SJCRH30 (cell line): Measurements from ENCODE around the gene ZNF440. TPM values are rescaled to one million over a fixed set of nuclear protein-coding genes. Genes with fewer than 3 reads are reported as not detected.
A peak's percentile ranks its signal among the peaks of the same experiment; 100 is the strongest.
"Not testable (repeated sequence)": the region's sequence is repeated elsewhere in the genome, so short reads cannot be mapped to it uniquely, and the experiment has no call there.

ENCODE experiments used
- DNase-seq, 2 experiments: peaks; one replicate each; pipeline ENCODE4 v3.0.0-alpha.2; 2015 to 2020
- H3K27ac ChIP-seq: fragments of 250-450 bp; sonication (Bioruptor Pico); 2 replicates; pipeline ENCODE4 v1.5.1; 2020; ENCODE audit warnings: mild to moderate bottlenecking, moderate library complexity
- H3K27me3 ChIP-seq: fragments of 250-450 bp; sonication (Bioruptor Pico); 2 replicates; pipeline ENCODE4 v1.5.1; 2020; ENCODE audit warnings: mild to moderate bottlenecking, moderate library complexity
- H3K36me3 ChIP-seq: fragments of 250-450 bp; sonication (Bioruptor Pico); 2 replicates; pipeline ENCODE4 v1.5.1; 2020; ENCODE audit warnings: mild to moderate bottlenecking, moderate library complexity
- H3K4me1 ChIP-seq: fragments of 250-450 bp; sonication (Bioruptor Pico); 2 replicates; pipeline ENCODE4 v1.5.1; 2020; ENCODE audit warnings: mild to moderate bottlenecking, moderate library complexity
- H3K4me3 ChIP-seq: fragments of 250-450 bp; sonication (Bioruptor Pico); 2 replicates; pipeline ENCODE4 v1.5.1; 2020; ENCODE audit warnings: mild to moderate bottlenecking, moderate library complexity
- H3K9me3 ChIP-seq: fragments of 250-450 bp; sonication (Bioruptor Pico); replicated peaks from 2 replicates; pipeline ENCODE4 v1.5.1; 2020; ENCODE audit warnings: mild to moderate bottlenecking, moderate library complexity
- total RNA-seq: library from RNA; depleted of rRNA; stranded (reverse); fragments of >200 nt; shearing (Covaris generic); gene quantifications from 2 replicates; pipeline ENCODE4 v1.2.3, GENCODE V29; 2014

ZNF440 gene
- total RNA-seq, 1 experiment from 2014 or later, result 21.0 TPM

- H3K36me3 ChIP-seq, result no peaks in the 10 kb centered on the region
Measured at GRCh38 chr19:11798391-11799330, 15.4 kb upstream of the ZNF440 start, which contains the start of gene ZNF491. Gene ZNF491, plus strand, starts transcription at chr19:11798523. Its CDS starts 7,431 bp downstream, at chr19:11805954.

DNA sequence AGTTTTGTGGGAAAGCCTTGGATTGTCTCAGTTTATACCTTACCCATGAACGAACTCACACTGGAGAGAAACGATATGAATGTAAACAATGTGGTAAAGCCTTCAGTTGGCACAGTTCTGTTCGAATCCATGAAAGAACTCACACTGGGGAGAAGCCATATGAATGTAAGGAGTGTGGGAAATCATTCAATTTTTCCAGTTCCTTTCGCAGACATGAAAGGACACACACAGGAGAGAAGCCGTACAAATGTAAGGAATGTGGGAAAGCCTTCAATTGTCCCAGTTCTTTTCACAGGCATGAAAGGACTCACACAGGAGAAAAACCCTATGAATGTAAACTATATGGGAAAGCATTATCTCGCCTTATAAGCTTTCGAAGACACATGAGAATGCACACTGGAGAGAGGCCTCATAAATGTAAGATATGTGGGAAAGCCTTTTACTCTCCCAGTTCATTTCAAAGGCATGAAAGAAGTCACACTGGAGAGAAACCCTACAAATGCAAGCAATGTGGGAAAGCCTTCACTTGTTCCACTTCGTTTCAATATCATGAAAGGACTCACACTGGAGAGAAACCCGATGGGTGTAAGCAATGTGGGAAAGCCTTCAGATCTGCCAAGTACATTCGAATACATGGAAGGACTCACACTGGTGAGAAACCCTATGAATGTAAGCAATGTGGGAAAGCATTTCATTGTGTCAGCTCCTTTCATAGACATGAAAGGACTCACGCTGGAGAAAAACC, 7.5 kb upstream of the ZNF440 start:
- no peaks in the 10 kb centered on the region for H3K36me3 ChIP-seq
- no peak overlapping the region for H3K4me3 ChIP-seq
- H3K4me1 ChIP-seq, result no peaks in the 10 kb centered on the region
- H3K27ac ChIP-seq, result no peak overlapping the region
- DNase-seq, result no peak
- H3K9me3 ChIP-seq, result peaks cover 33% of the 10 kb centered on the region
- no peaks in the 10 kb centered on the region for H3K27me3 ChIP-seq

More at GRCh38 chr19:11798391-11799330, 15.4 kb upstream of the ZNF440 start, which contains the start of gene ZNF491:
- H3K27ac ChIP-seq, result peak within 1 kb of the TSS; percentile 59
- H3K27me3 ChIP-seq, result no peaks in the 10 kb centered on the region
- DNase-seq, result peak; percentile 93 to 96
- H3K9me3 ChIP-seq, result 0 out of 2 replicates have a peak, but pooled peaks cover 3% of the 10 kb centered on the region
- peaks cover 7% of the 10 kb centered on the region for H3K4me1 ChIP-seq
- peak within 1 kb of the TSS; percentile 67 for H3K4me3 ChIP-seq

DNA sequence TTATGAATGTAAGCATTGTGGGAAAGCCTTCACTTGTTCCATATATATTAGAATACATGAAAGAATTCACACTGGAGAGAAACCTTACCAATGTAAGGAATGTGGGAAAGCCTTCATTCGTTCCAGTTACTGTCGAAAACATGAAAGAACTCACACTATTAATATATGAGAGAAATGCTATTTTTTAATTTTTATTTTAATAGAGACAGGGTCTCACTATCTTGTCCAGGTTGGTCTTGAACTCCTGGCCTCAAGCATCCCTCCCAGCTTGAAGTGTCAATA, 7.0 kb upstream of the ZNF440 start:
- H3K4me1 ChIP-seq, result no peaks in the 10 kb centered on the region
- H3K4me3 ChIP-seq, result no peak overlapping the region
- peaks cover 33% of the 10 kb centered on the region for H3K9me3 ChIP-seq
- DNase-seq, result no peak
- H3K36me3 ChIP-seq, result no peaks in the 10 kb centered on the region
- H3K27me3 ChIP-seq, result no peaks in the 10 kb centered on the region
- H3K27ac ChIP-seq, result no peak overlapping the region

- H3K27me3 ChIP-seq, result no peaks in the 10 kb centered on the region
- peaks cover 11% of the 10 kb centered on the region; the same call in 1 of the 2 replicates for H3K9me3 ChIP-seq
- peaks cover 6% of the 10 kb centered on the region for H3K36me3 ChIP-seq
- H3K27ac ChIP-seq, result no peak overlapping the region
- no peak for DNase-seq
- H3K4me3 ChIP-seq, result peak overlapping the region; percentile 87
- no peaks in the 10 kb centered on the region for H3K4me1 ChIP-seq
Measured at GRCh38 chr19:11813703-11814028, 407 bp upstream of the ZNF440 start.

- Histone ChIP-seq H3K4me1 (no peaks in the 10 kb centered on the region), H3K27me3 (no peaks in the 10 kb centered on the region), H3K9me3 (0 out of 2 replicates have a peak, but pooled peaks cover 8% of the 10 kb centered on the region), H3K4me3 (peak overlapping the region; percentile 87), H3K27ac (peak overlapping the region; percentile 61), H3K36me3 (peaks cover 16% of the 10 kb centered on the region)
- DNase-seq, result peak; percentile 28 to 49
Measured at GRCh38 chr19:11814700-11815035, 595 bp downstream of the ZNF440 start.

DNA sequence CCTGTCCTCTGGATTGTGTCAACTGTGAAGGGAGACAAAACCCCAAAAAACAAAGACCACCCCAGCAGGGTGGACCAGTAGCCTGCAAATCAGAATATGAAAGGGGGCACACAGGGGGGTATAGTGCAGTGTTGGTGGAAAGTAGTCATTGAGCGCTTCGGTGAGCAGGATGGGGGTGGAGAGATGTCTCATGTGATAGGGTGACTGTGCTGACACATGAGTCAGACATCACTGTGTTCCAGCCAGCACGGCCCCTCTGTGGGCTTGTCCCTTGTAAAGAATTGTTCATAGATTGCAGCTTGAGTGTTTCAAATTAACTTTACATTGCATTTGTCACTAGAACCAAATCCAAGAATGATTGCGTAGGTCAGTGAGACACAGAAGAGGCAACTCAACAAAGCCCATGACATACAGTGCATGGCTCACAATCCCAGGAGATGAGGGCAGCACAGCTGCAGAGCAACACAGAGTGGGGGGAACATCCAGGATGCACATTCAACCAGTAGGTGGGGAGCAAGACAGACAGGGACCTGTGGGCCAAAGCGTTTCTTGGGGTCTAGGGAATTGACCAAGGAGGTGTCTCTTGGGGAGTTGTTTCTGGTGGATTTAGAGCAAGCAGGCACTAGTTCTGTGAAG, 7.5 kb downstream of the ZNF440 start:
- DNase-seq, result no peak
- peaks cover 49% of the 10 kb centered on the region for H3K36me3 ChIP-seq
- H3K9me3 ChIP-seq, result peaks cover 9% of the 10 kb centered on the region; the same call in 1 of the 2 replicates
- H3K27ac ChIP-seq, result no peak overlapping the region
- no peaks in the 10 kb centered on the region for H3K4me1 ChIP-seq
- H3K4me3 ChIP-seq, result no peak overlapping the region
- no peaks in the 10 kb centered on the region for H3K27me3 ChIP-seq

GRCh38 chr19:11828957-11829876, 15.1 kb downstream of the ZNF440 start:
- DNase-seq, H3K27ac ChIP-seq, H3K4me3 ChIP-seq, H3K27me3 ChIP-seq, H3K4me1 ChIP-seq: not testable (repeated sequence)
- Histone ChIP-seq H3K9me3 (peaks cover 39% of the 10 kb centered on the region), H3K36me3 (peaks cover 63% of the 10 kb centered on the region)

- no peak for DNase-seq
- no peaks in the 10 kb centered on the region for H3K4me1 ChIP-seq
Measured at GRCh38 chr19:11832253-11832912, 18.3 kb downstream of the ZNF440 start.

GRCh38 chr19:11833541-11833940, 19.5 kb downstream of the ZNF440 start:
- no peaks in the 10 kb centered on the region for H3K4me1 ChIP-seq
- DNase-seq, result no peak
- H3K4me3 ChIP-seq, result no peak overlapping the region
- no peaks in the 10 kb centered on the region for H3K27me3 ChIP-seq
- peaks cover 60% of the 10 kb centered on the region for H3K36me3 ChIP-seq
- H3K9me3 ChIP-seq, result peaks cover 41% of the 10 kb centered on the region
- H3K27ac ChIP-seq, result no peak overlapping the region

More at GRCh38 chr19:11832253-11832912, 18.3 kb downstream of the ZNF440 start:
- Histone ChIP-seq H3K4me3 (no peak overlapping the region), H3K27ac (no peak overlapping the region), H3K27me3 (no peaks in the 10 kb centered on the region), H3K9me3 (peaks cover 41% of the 10 kb centered on the region), H3K36me3 (peaks cover 63% of the 10 kb centered on the region)

DNA sequence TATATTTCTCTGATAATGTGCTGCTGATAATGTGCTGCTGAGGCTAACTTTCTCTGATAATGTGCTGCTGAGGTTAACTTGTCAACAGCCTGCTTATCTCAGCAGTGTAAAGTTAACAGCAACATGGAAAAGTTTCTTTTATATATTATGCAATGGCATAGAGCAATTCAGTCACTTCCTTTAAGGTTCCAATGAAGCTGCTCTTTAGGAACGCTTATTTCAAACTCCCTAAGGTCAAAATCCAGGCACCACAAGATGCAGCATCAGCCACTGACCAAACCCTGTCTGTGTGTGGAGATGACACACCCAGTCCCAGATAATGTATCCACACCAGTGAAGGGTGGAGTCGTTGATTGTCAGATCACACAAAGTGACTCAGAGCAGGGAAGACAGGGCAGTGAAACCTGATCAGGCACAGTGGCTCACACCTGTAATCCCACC, 21.6 kb downstream of the ZNF440 start:
- Histone ChIP-seq H3K9me3 (peaks cover 37% of the 10 kb centered on the region), H3K36me3 (peaks cover 45% of the 10 kb centered on the region)
- H3K4me1 ChIP-seq, DNase-seq, H3K4me3 ChIP-seq, H3K27ac ChIP-seq, H3K27me3 ChIP-seq: not testable (repeated sequence)

GRCh38 chr19:11843722-11844121, 29.6 kb downstream of the ZNF440 start:
- DNase-seq, result no peak
- H3K9me3 ChIP-seq, result no peaks in the 10 kb centered on the region
- H3K4me3 ChIP-seq, result no peak overlapping the region
- H3K27me3 ChIP-seq, result no peaks in the 10 kb centered on the region
- H3K27ac ChIP-seq, result no peak overlapping the region
- H3K36me3 ChIP-seq, result no peaks in the 10 kb centered on the region
- no peaks in the 10 kb centered on the region for H3K4me1 ChIP-seq

GRCh38 chr19:11847615-11848014, 33.5 kb downstream of the ZNF440 start:
- H3K36me3 ChIP-seq, H3K4me1 ChIP-seq, H3K9me3 ChIP-seq, H3K27ac ChIP-seq, H3K27me3 ChIP-seq, H3K4me3 ChIP-seq: not testable (repeated sequence)
- peak in 1 of 2 experiments; percentile 13 for DNase-seq

GRCh38 chr19:11848200-11848593, 34.1 kb downstream of the ZNF440 start:
- 0 out of 2 replicates have a peak, but pooled peaks cover 3% of the 10 kb centered on the region for H3K36me3 ChIP-seq
- peak overlapping the region; percentile 80 for H3K4me3 ChIP-seq
- H3K4me1 ChIP-seq, result 0 out of 2 replicates have a peak, but pooled peaks cover 3% of the 10 kb centered on the region
- H3K9me3 ChIP-seq, result no peaks in the 10 kb centered on the region; the same call in 1 of the 2 replicates
- H3K27ac ChIP-seq, result no peak overlapping the region
- H3K27me3 ChIP-seq, result no peaks in the 10 kb centered on the region
- DNase-seq, result no peak
